ENCODE measurements around the gene ERN2. TPM values are rescaled to one million over a fixed set of nuclear protein-coding genes. Genes with fewer than 3 reads are reported as not detected.

Gene ERN2
- total and polyA plus RNA-seq, 2 donors from 2014 or later: not detected

DNA sequence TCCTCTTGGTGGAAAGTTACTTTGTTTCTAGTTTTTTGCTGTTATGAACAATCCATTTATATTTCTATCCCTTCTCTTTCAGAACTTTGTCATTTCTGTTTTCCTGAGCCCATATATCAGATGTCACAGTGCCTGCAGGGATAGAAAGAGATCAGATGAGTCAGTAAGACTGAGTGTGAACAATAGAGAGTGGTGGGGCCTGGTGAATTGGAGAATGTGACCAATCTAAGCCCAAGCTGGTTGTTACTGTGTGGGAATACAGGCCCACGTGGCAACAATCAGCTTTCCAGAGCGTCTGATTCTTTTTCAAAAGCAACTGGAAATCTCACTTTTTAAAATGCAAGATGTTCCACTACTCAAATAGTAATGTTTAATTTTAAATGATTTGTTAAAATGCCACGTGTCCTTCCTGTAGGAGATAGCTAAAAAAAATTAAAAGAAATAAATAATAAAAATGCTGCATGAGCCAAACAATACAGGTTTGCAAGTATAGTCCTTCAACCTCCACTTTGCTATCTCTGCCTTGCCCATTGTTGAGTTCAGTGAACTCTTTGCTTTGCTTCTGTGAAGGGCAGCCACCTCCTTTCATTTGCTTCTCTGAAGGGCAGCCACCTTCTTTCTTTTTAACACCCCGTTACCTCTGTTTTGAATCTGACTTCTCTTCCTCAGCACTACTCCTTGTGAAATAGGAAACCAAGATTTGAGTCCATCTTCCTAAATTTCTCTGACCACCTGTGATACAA lies 62.2 kb downstream of the ERN2 start:
- intact Hi-C loops (cut with DNase I): no loop called here
- FAIRE-seq (no peak), DNase-seq (no peak)
- Histone ChIP-seq H3K9ac (ENCODE audit: low read length in 3 of 3) (no peak overlapping the region), H3K4me3 (ENCODE audit: low read length in 3 of 3) (no peak overlapping the region), H3K27me3 (ENCODE audit: control insufficient read depth, insufficient read depth, low read length) (no peaks in the 10 kb centered on the region), H3K9me3 (ENCODE audit: control insufficient read depth in 2 of 3, insufficient read depth in 1 of 3, low read length in 3 of 3) (no peaks in the 10 kb centered on the region), H3K4me1 (ENCODE audit: control insufficient read depth in 2 of 3, insufficient read depth in 2 of 3, low read depth in 1 of 3, low read length in 3 of 3) (no peaks in the 10 kb centered on the region), H3K36me3 (ENCODE audit: control insufficient read depth in 2 of 3, insufficient read depth in 3 of 3, low read length in 3 of 3) (peaks cover 0 to 18% (median 2%) of the 10 kb centered on the region in 3 donors), H3K27ac (ENCODE audit: low read depth in 2 of 2, low read length in 2 of 2) (no peak overlapping the region)
- TF ChIP-seq, protein P1, sequence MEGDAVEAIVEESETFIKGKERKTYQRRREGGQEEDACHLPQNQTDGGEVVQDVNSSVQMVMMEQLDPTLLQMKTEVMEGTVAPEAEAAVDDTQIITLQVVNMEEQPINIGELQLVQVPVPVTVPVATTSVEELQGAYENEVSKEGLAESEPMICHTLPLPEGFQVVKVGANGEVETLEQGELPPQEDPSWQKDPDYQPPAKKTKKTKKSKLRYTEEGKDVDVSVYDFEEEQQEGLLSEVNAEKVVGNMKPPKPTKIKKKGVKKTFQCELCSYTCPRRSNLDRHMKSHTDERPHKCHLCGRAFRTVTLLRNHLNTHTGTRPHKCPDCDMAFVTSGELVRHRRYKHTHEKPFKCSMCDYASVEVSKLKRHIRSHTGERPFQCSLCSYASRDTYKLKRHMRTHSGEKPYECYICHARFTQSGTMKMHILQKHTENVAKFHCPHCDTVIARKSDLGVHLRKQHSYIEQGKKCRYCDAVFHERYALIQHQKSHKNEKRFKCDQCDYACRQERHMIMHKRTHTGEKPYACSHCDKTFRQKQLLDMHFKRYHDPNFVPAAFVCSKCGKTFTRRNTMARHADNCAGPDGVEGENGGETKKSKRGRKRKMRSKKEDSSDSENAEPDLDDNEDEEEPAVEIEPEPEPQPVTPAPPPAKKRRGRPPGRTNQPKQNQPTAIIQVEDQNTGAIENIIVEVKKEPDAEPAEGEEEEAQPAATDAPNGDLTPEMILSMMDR (IDR thresholded peaks at IDR 0.05; ENCODE audit: borderline replicate concordance, extremely low read depth, insufficient read depth): no peak

DNA sequence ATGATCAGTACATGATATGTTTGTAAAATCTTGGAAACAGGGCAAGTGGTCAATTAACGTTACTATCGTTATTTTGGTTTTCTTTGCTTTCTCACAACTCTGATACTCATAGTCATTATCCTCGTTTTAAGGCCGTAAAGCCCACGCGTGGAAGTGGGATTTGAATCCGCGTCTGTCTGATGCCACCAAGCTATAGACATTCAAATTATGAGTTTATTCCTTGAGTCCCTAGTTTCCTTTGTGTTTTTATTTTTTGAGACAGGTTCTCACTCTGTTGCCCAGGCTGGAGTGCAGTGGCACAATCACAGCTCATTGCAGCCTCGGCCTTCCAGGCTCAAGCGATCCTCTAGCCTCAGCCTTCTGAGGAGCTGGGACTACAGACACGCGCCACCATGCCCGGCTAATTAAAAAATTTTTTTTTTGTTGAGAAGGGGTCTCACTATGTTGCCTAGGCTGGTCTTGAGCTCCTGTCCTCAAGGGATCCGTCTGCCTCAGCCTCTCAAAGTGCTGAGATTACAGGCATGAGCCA lies 70.7 kb downstream of the ERN2 start:
- FAIRE-seq: no peak
- TF ChIP-seq, protein P1 (IDR thresholded peaks at IDR 0.05; ENCODE audit: borderline replicate concordance, extremely low read depth, insufficient read depth): no peak
- intact Hi-C loops (cut with DNase I): no loop called here

DNA sequence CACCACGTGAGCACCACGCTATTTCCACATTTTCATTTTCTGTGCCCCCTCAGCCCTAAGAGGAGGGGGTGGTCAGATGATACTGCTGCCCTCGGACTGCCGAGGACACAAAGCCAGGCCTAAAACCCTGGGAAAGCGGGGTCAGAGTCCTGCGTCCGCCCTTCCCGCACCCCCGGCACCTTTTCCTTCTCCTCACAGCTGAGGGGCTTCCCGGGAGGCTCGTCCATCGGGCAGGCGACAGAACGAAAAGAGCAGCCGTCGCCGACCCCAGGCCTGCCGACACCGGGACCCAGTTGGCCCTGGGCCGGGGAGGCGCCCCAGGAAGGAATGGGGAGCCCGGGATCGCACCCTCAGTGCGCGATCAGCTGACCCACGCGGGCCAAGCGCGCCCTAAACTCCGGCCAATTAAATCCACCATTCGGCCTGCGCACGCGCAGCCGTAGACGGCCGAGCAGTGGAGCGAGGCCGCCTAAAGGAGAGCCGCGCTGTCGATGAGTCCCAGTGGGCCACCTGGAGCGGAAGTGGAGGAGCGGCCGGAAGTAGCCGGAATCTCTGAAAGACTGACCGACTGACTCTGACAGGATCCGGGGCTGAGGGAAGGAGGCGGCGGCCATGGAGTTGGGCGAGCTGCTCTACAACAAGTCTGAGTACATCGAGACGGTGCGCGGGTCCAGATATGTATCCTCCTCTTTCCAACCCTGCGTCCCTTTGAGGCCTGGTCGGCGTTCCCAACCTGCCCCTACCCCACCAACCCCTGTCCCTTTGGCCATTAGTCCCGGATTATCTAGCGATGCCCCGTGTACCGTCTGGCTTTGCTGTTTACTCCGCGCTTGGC lies 71.9 kb downstream of the ERN2 start, which contains the start of the genes DCTN5 and PALB2:
Gene DCTN5 (plus strand): TSS at position 536 of the 835 bp plus-strand sequence. CDS start 77 bp downstream, at position 613.
Gene PALB2 (minus strand): TSS at position 380 of the 835 bp plus-strand sequence. CDS start 153 bp downstream, at position 227.
- TF ChIP-seq, protein P1 (IDR thresholded peaks at IDR 0.05; ENCODE audit: borderline replicate concordance, extremely low read depth, insufficient read depth): no peak
- Histone ChIP-seq H3K4me3 (ENCODE audit: low read length in 3 of 3) (peak within 1 kb of the TSS; percentile 66 to 99 (median 99)), H3K9me3 (ENCODE audit: control insufficient read depth in 2 of 3, insufficient read depth in 1 of 3, low read length in 3 of 3) (no peaks in the 10 kb centered on the region), H3K9ac (ENCODE audit: low read length in 3 of 3) (peak within 1 kb of the TSS; percentile 82 to 97 (median 93)), H3K27me3 (ENCODE audit: control insufficient read depth, insufficient read depth, low read length) (no peaks in the 10 kb centered on the region), H3K36me3 (ENCODE audit: control insufficient read depth in 2 of 3, insufficient read depth in 3 of 3, low read length in 3 of 3) (peaks cover 4 to 7% (median 7%) of the 10 kb centered on the region in 3 donors), H3K4me1 (ENCODE audit: control insufficient read depth in 2 of 3, insufficient read depth in 2 of 3, low read depth in 1 of 3, low read length in 3 of 3) (peaks cover 0 to 15% (median 3%) of the 10 kb centered on the region in 3 donors), H3K27ac (ENCODE audit: low read depth in 2 of 2, low read length in 2 of 2) (peak within 1 kb of the TSS; percentile 55 to 76)
- FAIRE-seq: no peak
- peak; percentile 92 to 98 (median 96) for DNase-seq
- intact Hi-C loops (cut with DNase I): no loop called here

More for the DNA sequence above, 70.7 kb downstream of the ERN2 start:
- Histone ChIP-seq H3K9ac (ENCODE audit: low read length in 3 of 3) (peak overlapping the region in 2 of 3 donors; percentile 49 to 97), H3K4me1 (ENCODE audit: control insufficient read depth in 2 of 3, insufficient read depth in 2 of 3, low read depth in 1 of 3, low read length in 3 of 3) (peaks cover 0 to 15% (median 3%) of the 10 kb centered on the region in 3 donors), H3K9me3 (ENCODE audit: control insufficient read depth in 2 of 3, insufficient read depth in 1 of 3, low read length in 3 of 3) (no peaks in the 10 kb centered on the region), H3K36me3 (ENCODE audit: control insufficient read depth in 2 of 3, insufficient read depth in 3 of 3, low read length in 3 of 3) (peaks cover 4 to 12% (median 7%) of the 10 kb centered on the region in 3 donors), H3K27ac (ENCODE audit: low read depth in 2 of 2, low read length in 2 of 2) (no peak overlapping the region), H3K27me3 (ENCODE audit: control insufficient read depth, insufficient read depth, low read length) (no peaks in the 10 kb centered on the region), H3K4me3 (ENCODE audit: low read length in 3 of 3) (peak overlapping the region; percentile 66 to 99 (median 99))
- DNase-seq: no peak

Measured in kidney (tissue), 14 donors.